ENCODE measurements around the gene DHX38. TPM values are rescaled to one million over a fixed set of nuclear protein-coding genes. Genes with fewer than 3 reads are reported as not detected.
"Not testable (repeated sequence)": the region's sequence is repeated elsewhere in the genome, so short reads cannot be mapped to it uniquely, and the experiment has no call there.

DHX38 gene
- total RNA-seq, 1 donor from 2014 or later = 99.4 TPM

GRCh38 chr16:72064361-72064894, 29.2 kb upstream of the DHX38 start:
- DNase-seq (ENCODE audit: low spot score) = no peak
- H3K36me3 Mint-ChIP-seq (ENCODE audit: low read depth) = no peaks in the 10 kb centered on the region
- peaks cover 3% of the 10 kb centered on the region for H3K27me3 Mint-ChIP-seq (ENCODE audit: insufficient read depth)
- no peaks in the 10 kb centered on the region for H3K9me3 Mint-ChIP-seq
- intact Hi-C loops (cut with micrococcal nuclease) = loop anchor here (1.0 kb wide), 1 partner anchor 10 kb away; the partner anchor contains the start of gene HP
- no peak overlapping the region for H3K27ac Mint-ChIP-seq
- H3K4me3 Mint-ChIP-seq = no peak overlapping the region
- no peaks in the 10 kb centered on the region for H3K4me1 Mint-ChIP-seq (ENCODE audit: low read depth)

- H3K9me3 Mint-ChIP-seq = no peaks in the 10 kb centered on the region
- no peaks in the 10 kb centered on the region for H3K36me3 Mint-ChIP-seq (ENCODE audit: low read depth)
- no peaks in the 10 kb centered on the region for H3K4me1 Mint-ChIP-seq (ENCODE audit: low read depth)
- H3K27ac Mint-ChIP-seq = no peak overlapping the region
- intact Hi-C loops (cut with micrococcal nuclease) = loop anchor here (1.0 kb wide), 1 partner anchor 33 kb away; no protein-coding TSS in a partner anchor
- DNase-seq (ENCODE audit: low spot score) = no peak
- peaks cover 3% of the 10 kb centered on the region for H3K27me3 Mint-ChIP-seq (ENCODE audit: insufficient read depth)
- H3K4me3 Mint-ChIP-seq = no peak overlapping the region
Measured at GRCh38 chr16:72066747-72067146, 26.9 kb upstream of the DHX38 start.

- no peak overlapping the region for H3K4me3 Mint-ChIP-seq
- H3K27me3 Mint-ChIP-seq (ENCODE audit: insufficient read depth) = peaks cover 3% of the 10 kb centered on the region
- no peaks in the 10 kb centered on the region for H3K36me3 Mint-ChIP-seq (ENCODE audit: low read depth)
- no peak for DNase-seq (ENCODE audit: low spot score)
- H3K9me3 Mint-ChIP-seq = no peaks in the 10 kb centered on the region
- intact Hi-C loops (cut with micrococcal nuclease) = no loop called here
- no peak overlapping the region for H3K27ac Mint-ChIP-seq
- H3K4me1 Mint-ChIP-seq (ENCODE audit: low read depth) = no peaks in the 10 kb centered on the region
Measured at GRCh38 chr16:72068930-72069329, 24.7 kb upstream of the DHX38 start.

- Mint-ChIP-seq H3K4me3 (no peak overlapping the region), H3K27ac (no peak overlapping the region)
Measured at GRCh38 chr16:72072514-72073342, 20.9 kb upstream of the DHX38 start.

GRCh38 chr16:72073560-72074230, 20.0 kb upstream of the DHX38 start:
- H3K27ac Mint-ChIP-seq = no peak overlapping the region
- H3K4me1 Mint-ChIP-seq (ENCODE audit: low read depth) = no peaks in the 10 kb centered on the region
- H3K36me3 Mint-ChIP-seq (ENCODE audit: low read depth) = no peaks in the 10 kb centered on the region
- no peak for DNase-seq (ENCODE audit: low spot score)
- intact Hi-C loops (cut with micrococcal nuclease) = no loop called here
- H3K9me3 Mint-ChIP-seq = no peaks in the 10 kb centered on the region
- no peaks in the 10 kb centered on the region for H3K27me3 Mint-ChIP-seq (ENCODE audit: insufficient read depth)
- no peak overlapping the region for H3K4me3 Mint-ChIP-seq

More at GRCh38 chr16:72072514-72073342, 20.9 kb upstream of the DHX38 start:
- H3K36me3 Mint-ChIP-seq (ENCODE audit: low read depth) = no peaks in the 10 kb centered on the region
- no peaks in the 10 kb centered on the region for H3K27me3 Mint-ChIP-seq (ENCODE audit: insufficient read depth)
- DNase-seq (ENCODE audit: low spot score) = no peak
- no peaks in the 10 kb centered on the region for H3K4me1 Mint-ChIP-seq (ENCODE audit: low read depth)
- intact Hi-C loops (cut with micrococcal nuclease) = no loop called here
- H3K9me3 Mint-ChIP-seq = no peaks in the 10 kb centered on the region

- H3K9me3 Mint-ChIP-seq; H3K27ac Mint-ChIP-seq; DNase-seq (ENCODE audit: low spot score); intact Hi-C loops (cut with micrococcal nuclease); H3K4me3 Mint-ChIP-seq; H3K36me3 Mint-ChIP-seq (ENCODE audit: low read depth); H3K27me3 Mint-ChIP-seq (ENCODE audit: insufficient read depth); H3K4me1 Mint-ChIP-seq (ENCODE audit: low read depth): not testable (repeated sequence)
Measured at GRCh38 chr16:72075067-72075466, 18.6 kb upstream of the DHX38 start.

- H3K4me3 Mint-ChIP-seq; DNase-seq (ENCODE audit: low spot score); H3K4me1 Mint-ChIP-seq (ENCODE audit: low read depth); intact Hi-C loops (cut with micrococcal nuclease); H3K27ac Mint-ChIP-seq; H3K27me3 Mint-ChIP-seq (ENCODE audit: insufficient read depth); H3K9me3 Mint-ChIP-seq; H3K36me3 Mint-ChIP-seq (ENCODE audit: low read depth): not testable (repeated sequence)
Measured at GRCh38 chr16:72076991-72077706, 16.5 kb upstream of the DHX38 start.

GRCh38 chr16:72083778-72084404, 9.8 kb upstream of the DHX38 start:
- intact Hi-C loops (cut with micrococcal nuclease) = no loop called here
- Mint-ChIP-seq H3K27me3 (ENCODE audit: insufficient read depth) (no peaks in the 10 kb centered on the region), H3K9me3 (peaks cover 7% of the 10 kb centered on the region), H3K36me3 (ENCODE audit: low read depth) (peaks cover 36% of the 10 kb centered on the region), H3K27ac (no peak overlapping the region), H3K4me1 (ENCODE audit: low read depth) (no peaks in the 10 kb centered on the region), H3K4me3 (no peak overlapping the region)
- no peak for DNase-seq (ENCODE audit: low spot score)

- Mint-ChIP-seq H3K4me1 (ENCODE audit: low read depth) (no peaks in the 10 kb centered on the region), H3K27me3 (ENCODE audit: insufficient read depth) (no peaks in the 10 kb centered on the region), H3K27ac (no peak overlapping the region), H3K9me3 (peaks cover 7% of the 10 kb centered on the region), H3K36me3 (ENCODE audit: low read depth) (peaks cover 41% of the 10 kb centered on the region), H3K4me3 (no peak overlapping the region)
- DNase-seq (ENCODE audit: low spot score) = no peak
- intact Hi-C loops (cut with micrococcal nuclease) = no loop called here
Measured at GRCh38 chr16:72084445-72084844, 9.2 kb upstream of the DHX38 start.

- H3K4me3 Mint-ChIP-seq = no peak overlapping the region
- peaks cover 44% of the 10 kb centered on the region for H3K36me3 Mint-ChIP-seq (ENCODE audit: low read depth)
- H3K9me3 Mint-ChIP-seq = peaks cover 7% of the 10 kb centered on the region
- H3K27ac Mint-ChIP-seq = no peak overlapping the region
- intact Hi-C loops (cut with micrococcal nuclease) = no loop called here
- no peaks in the 10 kb centered on the region for H3K27me3 Mint-ChIP-seq (ENCODE audit: insufficient read depth)
- H3K4me1 Mint-ChIP-seq (ENCODE audit: low read depth) = peaks cover 2% of the 10 kb centered on the region
- no peak for DNase-seq (ENCODE audit: low spot score)
Measured at GRCh38 chr16:72085002-72085401, 8.6 kb upstream of the DHX38 start.

- Mint-ChIP-seq H3K36me3 (ENCODE audit: low read depth) (peaks cover 43% of the 10 kb centered on the region), H3K4me1 (ENCODE audit: low read depth) (peaks cover 51% of the 10 kb centered on the region), H3K9me3 (no peaks in the 10 kb centered on the region), H3K4me3 (peak overlapping the region; percentile 99), H3K27me3 (ENCODE audit: insufficient read depth) (no peaks in the 10 kb centered on the region), H3K27ac (peak overlapping the region; percentile 35)
- no peak for DNase-seq (ENCODE audit: low spot score)
- intact Hi-C loops (cut with micrococcal nuclease) = loop anchor here (5.0 kb wide), 3 partner anchors 369 to 1289 kb away; partner anchors contain the start of genes PHLPP2 and VAC14
Measured at GRCh38 chr16:72091217-72091616, 2.4 kb upstream of the DHX38 start.

- no peaks in the 10 kb centered on the region for H3K9me3 Mint-ChIP-seq
- intact Hi-C loops (cut with micrococcal nuclease) = loop anchor here (1.0 to 5.0 kb wide), 8 partner anchors 85 to 1291 kb away; partner anchors contain the start of genes DHODH, IST1, PHLPP2 and VAC14
Measured at GRCh38 chr16:72092832-72093447, 707 bp upstream of the DHX38 start.

More at GRCh38 chr16:72092832-72093447, 707 bp upstream of the DHX38 start:
- DNase-seq (ENCODE audit: low spot score) = no peak
- H3K36me3 Mint-ChIP-seq (ENCODE audit: low read depth) = peaks cover 45% of the 10 kb centered on the region
- H3K27me3 Mint-ChIP-seq (ENCODE audit: insufficient read depth) = no peaks in the 10 kb centered on the region
- peak overlapping the region; percentile 99 for H3K27ac Mint-ChIP-seq
- H3K4me3 Mint-ChIP-seq = peak overlapping the region; percentile 99
- H3K4me1 Mint-ChIP-seq (ENCODE audit: low read depth) = peaks cover 64% of the 10 kb centered on the region

Measured in activated T-helper 1 cell treated with anti-CD3 and anti-CD28 coated beads, Interleukin-12 subunit alpha, Interleukin-12 subunit beta, Interleukin-2, Interleukin-4 antibody, amounts not matched to agents 30 ng/mL and 10 ng/mL and 1 ng/mL, durations not matched to agents 14 hours and 24 hours and 36 hours (primary cell).